HCT116 (cell line): Measurements from ENCODE around the gene RPIA. TPM values are rescaled to one million over a fixed set of nuclear protein-coding genes. Genes with fewer than 3 reads are reported as not detected.

Experiments
- ATAC-seq: fragments of 200-7000 bp; cut with Tn5 transposase; 2 replicates; pipeline ENCODE4 v1.9.1; 2020; ENCODE audit warnings: mild to moderate bottlenecking, moderate library complexity
- BruUV-seq: library from RNA; stranded (reverse); fragments of 400-500 nt; replicated peaks from 2 replicates; lab custom pipeline; 2021; lab: Mats Ljungman, UMichigan
- CTCF ChIA-PET: fragments of 300-600 bp; sonication (Branson Sonifier 250); formaldehyde crosslinking; loops from one replicate; lab custom pipeline; 2021; ENCODE audit warnings: antibody characterized with exemption; lab: Charles Lee
- POLR2A ChIA-PET: fragments of 300-600, 350-600 bp; sonication (Branson Sonifier 250); formaldehyde crosslinking; loops from one replicate; lab custom pipeline; 2021; ENCODE audit warnings: antibody characterized with exemption; lab: Charles Lee
- RAD21 ChIA-PET, 2 experiments: fragments of 300-600 bp; sonication (Branson Sonifier 250); formaldehyde crosslinking; loops; one replicate each; lab custom pipeline; 2023; ENCODE audit warnings: low total read pairs in 2 of 2; ENCODE audit not compliant: uncharacterized antibody in 2 of 2, unreplicated experiment in 2 of 2, low non-redundant PET in 1 of 2; lab: Charles Lee
- DNase-seq: peaks from one replicate; pipeline ENCODE4 v3.0.0-alpha.2; 2010; ENCODE audit warnings: low read depth, low spot score
- H2AFZ ChIP-seq: fragments of 200-600 bp; shearing (Covaris generic), sonication (generic); 2 replicates; pipeline ENCODE4 v1.6.1; 2017; ENCODE audit warnings: low read depth, mixed run types, mixed read lengths, antibody characterized with exemption, low read length; ENCODE audit not compliant: poor library complexity, severe bottlenecking
- H3K27ac ChIP-seq: 2 replicates; pipeline ENCODE4 v1.5.1; 2012; ENCODE audit warnings: low read depth, low read length
- H3K27me3 ChIP-seq: fragments of 200-600 bp; sonication (generic); 2 replicates; pipeline ENCODE4 v1.6.1; 2016; ENCODE audit warnings: mixed run types, low read length, mixed read lengths; ENCODE audit not compliant: insufficient read depth
- H3K36me3 ChIP-seq, 2 experiments: fragments of 200-500 bp in 1 of 2; fragments of 200-600 bp in 1 of 2; sonication (Bioruptor generic) in 1 of 2; sonication (generic) in 1 of 2; 2 replicates each; pipeline versions ENCODE4 v1.5.1 to v1.6.1; 2014 to 2016; ENCODE audit warnings: low read length in 2 of 2, inconsistent platforms in 1 of 2, mixed read lengths in 1 of 2, mixed run types in 1 of 2; ENCODE audit not compliant: insufficient read depth in 2 of 2, control insufficient read depth in 1 of 2
- H3K4me1 ChIP-seq, 2 experiments: fragments of 200-600 bp in 1 of 2; sonication (generic) in 1 of 2; 2 replicates each; pipeline versions ENCODE4 v1.5.1 to v1.6.1; 2012 to 2017; ENCODE audit warnings: low read length in 2 of 2, inconsistent platforms in 1 of 2, mild to moderate bottlenecking in 1 of 2, mixed read lengths in 1 of 2, mixed run types in 1 of 2, moderate library complexity in 1 of 2; ENCODE audit not compliant: insufficient read depth in 2 of 2, control insufficient read depth in 1 of 2
- H3K4me2 ChIP-seq: fragments of 200-600 bp; sonication (generic); 2 replicates; pipeline ENCODE4 v1.6.1; 2017; ENCODE audit warnings: mixed run types, low read length, mixed read lengths
- H3K4me3 ChIP-seq, 2 experiments: fragments of 200-600 bp in 1 of 2; sonication (generic) in 1 of 2; replicated peaks in 1 of 2; 2 replicates each; pipeline ENCODE4 v1.5.1; 2011 to 2016; ENCODE audit warnings: low read length in 2 of 2, control low read depth in 1 of 2, low read depth in 1 of 2, mild to moderate bottlenecking in 1 of 2, mixed read lengths in 1 of 2, mixed run types in 1 of 2
- H3K79me2 ChIP-seq: fragments of 200-600 bp; sonication (generic); 2 replicates; pipeline ENCODE4 v1.6.1; 2017; ENCODE audit warnings: mild to moderate bottlenecking, mixed run types, low read length, moderate library complexity, mixed read lengths; ENCODE audit not compliant: insufficient read depth
- H3K9ac ChIP-seq: fragments of 200-600 bp; sonication (generic); 2 replicates; pipeline ENCODE4 v1.6.1; 2016; ENCODE audit warnings: low read length, mixed read lengths
- H3K9me2 ChIP-seq: fragments of 200-600 bp; sonication (generic), shearing (Covaris generic); 2 replicates; pipeline ENCODE4 v1.6.1; 2017; ENCODE audit warnings: mixed run types, mild to moderate bottlenecking, moderate library complexity; ENCODE audit not compliant: insufficient read depth
- H3K9me3 ChIP-seq, 2 experiments: fragments of 200-500 bp in 1 of 2; fragments of 200-600 bp in 1 of 2; sonication (Bioruptor generic) in 1 of 2; sonication (generic) in 1 of 2; 2 replicates each; pipeline ENCODE4 v1.6.1; 2014 to 2017; ENCODE audit warnings: low read length in 2 of 2, mixed read lengths in 2 of 2, inconsistent platforms in 1 of 2, low read depth in 1 of 2, mild to moderate bottlenecking in 1 of 2, mixed run types in 1 of 2, moderate library complexity in 1 of 2; ENCODE audit not compliant: control insufficient read depth in 1 of 2, insufficient read depth in 1 of 2
- H4K20me1 ChIP-seq: fragments of 200-600 bp; sonication (generic), shearing (Covaris generic); 2 replicates; pipeline ENCODE4 v1.6.1; 2017; ENCODE audit warnings: mixed run types, mild to moderate bottlenecking, moderate library complexity; ENCODE audit not compliant: insufficient read depth
- CBX3 ChIP-seq: IDR thresholded peaks from 2 replicates; pipeline ENCODE4 v1.6.1; 2012; ENCODE audit warnings: low read depth
- CEBPB ChIP-seq: IDR thresholded peaks from 2 replicates; pipeline ENCODE4 v1.6.1; 2012; ENCODE audit warnings: low read depth
- EZH2 ChIP-seq: fragments of 200-600 bp; sonication (generic); IDR thresholded peaks from 2 replicates; pipeline ENCODE4 v1.6.1; 2017; ENCODE audit warnings: antibody characterized with exemption, mixed run types
- EZH2phosphoT487 ChIP-seq: fragments of 200-600 bp; IDR thresholded peaks from 2 replicates; pipeline ENCODE4 v1.6.1; 2018; ENCODE audit warnings: antibody characterized with exemption, borderline replicate concordance
- POLR2A ChIP-seq: IDR thresholded peaks from 2 replicates; pipeline ENCODE4 v1.7.0; 2011; ENCODE audit warnings: borderline replicate concordance; ENCODE audit not compliant: insufficient read depth, insufficient read length; ENCODE audit errors: extremely low read depth
- RAD21 ChIP-seq: IDR thresholded peaks from 2 replicates; pipeline ENCODE4 v1.6.1; 2012; ENCODE audit warnings: low read depth, mild to moderate bottlenecking
- SIN3A ChIP-seq: IDR thresholded peaks from 2 replicates; pipeline ENCODE4 v1.6.1; 2012; ENCODE audit warnings: low read depth
- SP1 ChIP-seq: IDR thresholded peaks from 2 replicates; pipeline ENCODE4 v1.6.1; 2012; ENCODE audit warnings: low read depth
- SRF ChIP-seq: IDR thresholded peaks from 2 replicates; pipeline ENCODE4 v1.6.1; 2012; ENCODE audit warnings: low read depth
- ZFX ChIP-seq: fragments of 450-650 bp; IDR thresholded peaks from 2 replicates; pipeline ENCODE4 v1.6.1; 2017
- intact Hi-C: fragments of 100-400 bp; cut with micrococcal nuclease; formaldehyde crosslinking; loops from 2 replicates; pipeline ENCODE4 v1.10.0; 2022
- total RNA-seq: library from RNA; stranded (reverse); gene quantifications from one replicate; pipeline ENCODE4 v1.2.1, GENCODE V29; 2021; ENCODE audit not compliant: unreplicated experiment
- TF ChIP-seq, protein P1 (sequence below): IDR thresholded peaks from 2 replicates; pipeline ENCODE4 v1.6.1; 2011; ENCODE audit warnings: mild to moderate bottlenecking, low read length, moderate library complexity; ENCODE audit not compliant: insufficient replicate concordance; ENCODE audit errors: extremely low read depth
- TF ChIP-seq, protein P2 (sequence below): IDR thresholded peaks from 2 replicates; pipeline ENCODE4 v1.6.1; 2012; ENCODE audit warnings: low read depth

RPIA gene
- total RNA-seq, 1 experiment from 2014 or later = 43.3 TPM

DNA sequence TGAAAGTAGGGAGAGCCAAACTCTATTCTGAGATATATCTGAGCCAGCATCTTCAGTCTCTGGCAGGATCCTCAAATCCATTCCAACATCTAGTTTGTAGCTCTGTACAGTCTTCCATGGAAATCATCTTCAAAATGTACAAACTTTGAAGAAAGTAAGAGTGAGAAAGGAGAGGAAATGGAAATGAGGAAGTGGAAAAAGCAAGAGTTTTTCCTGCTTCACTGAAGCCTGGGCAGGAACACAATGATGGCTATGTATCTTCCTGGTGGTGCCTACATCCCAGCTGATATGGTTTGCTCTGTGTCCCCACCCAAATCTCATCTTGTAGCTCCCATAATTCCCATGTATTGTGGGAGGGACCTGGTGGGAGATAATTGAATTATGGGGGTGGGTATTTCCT, 4.1 kb upstream of the RPIA start:
- ATAC-seq = no peak
- BruUV-seq = no TSS peak
- H3K36me3 ChIP-seq = no peaks in the 10 kb centered on the region
- RAD21 ChIA-PET = no interaction called here
- no peak overlapping the region for H3K4me3 ChIP-seq
- no peak overlapping the region for H2AFZ ChIP-seq
- H3K4me2 ChIP-seq = no peak overlapping the region
- TF ChIP-seq EZH2 (no peak), POLR2A (no peak), CBX3 (no peak), SIN3A (no peak), ZFX (no peak), CEBPB (no peak), EZH2phosphoT487 (no peak), SP1 (no peak), SRF (no peak), RAD21 (no peak)
- TF ChIP-seq, protein P1, sequence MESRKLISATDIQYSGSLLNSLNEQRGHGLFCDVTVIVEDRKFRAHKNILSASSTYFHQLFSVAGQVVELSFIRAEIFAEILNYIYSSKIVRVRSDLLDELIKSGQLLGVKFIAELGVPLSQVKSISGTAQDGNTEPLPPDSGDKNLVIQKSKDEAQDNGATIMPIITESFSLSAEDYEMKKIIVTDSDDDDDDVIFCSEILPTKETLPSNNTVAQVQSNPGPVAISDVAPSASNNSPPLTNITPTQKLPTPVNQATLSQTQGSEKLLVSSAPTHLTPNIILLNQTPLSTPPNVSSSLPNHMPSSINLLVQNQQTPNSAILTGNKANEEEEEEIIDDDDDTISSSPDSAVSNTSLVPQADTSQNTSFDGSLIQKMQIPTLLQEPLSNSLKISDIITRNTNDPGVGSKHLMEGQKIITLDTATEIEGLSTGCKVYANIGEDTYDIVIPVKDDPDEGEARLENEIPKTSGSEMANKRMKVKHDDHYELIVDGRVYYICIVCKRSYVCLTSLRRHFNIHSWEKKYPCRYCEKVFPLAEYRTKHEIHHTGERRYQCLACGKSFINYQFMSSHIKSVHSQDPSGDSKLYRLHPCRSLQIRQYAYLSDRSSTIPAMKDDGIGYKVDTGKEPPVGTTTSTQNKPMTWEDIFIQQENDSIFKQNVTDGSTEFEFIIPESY = no peak
- TF ChIP-seq, protein P2, sequence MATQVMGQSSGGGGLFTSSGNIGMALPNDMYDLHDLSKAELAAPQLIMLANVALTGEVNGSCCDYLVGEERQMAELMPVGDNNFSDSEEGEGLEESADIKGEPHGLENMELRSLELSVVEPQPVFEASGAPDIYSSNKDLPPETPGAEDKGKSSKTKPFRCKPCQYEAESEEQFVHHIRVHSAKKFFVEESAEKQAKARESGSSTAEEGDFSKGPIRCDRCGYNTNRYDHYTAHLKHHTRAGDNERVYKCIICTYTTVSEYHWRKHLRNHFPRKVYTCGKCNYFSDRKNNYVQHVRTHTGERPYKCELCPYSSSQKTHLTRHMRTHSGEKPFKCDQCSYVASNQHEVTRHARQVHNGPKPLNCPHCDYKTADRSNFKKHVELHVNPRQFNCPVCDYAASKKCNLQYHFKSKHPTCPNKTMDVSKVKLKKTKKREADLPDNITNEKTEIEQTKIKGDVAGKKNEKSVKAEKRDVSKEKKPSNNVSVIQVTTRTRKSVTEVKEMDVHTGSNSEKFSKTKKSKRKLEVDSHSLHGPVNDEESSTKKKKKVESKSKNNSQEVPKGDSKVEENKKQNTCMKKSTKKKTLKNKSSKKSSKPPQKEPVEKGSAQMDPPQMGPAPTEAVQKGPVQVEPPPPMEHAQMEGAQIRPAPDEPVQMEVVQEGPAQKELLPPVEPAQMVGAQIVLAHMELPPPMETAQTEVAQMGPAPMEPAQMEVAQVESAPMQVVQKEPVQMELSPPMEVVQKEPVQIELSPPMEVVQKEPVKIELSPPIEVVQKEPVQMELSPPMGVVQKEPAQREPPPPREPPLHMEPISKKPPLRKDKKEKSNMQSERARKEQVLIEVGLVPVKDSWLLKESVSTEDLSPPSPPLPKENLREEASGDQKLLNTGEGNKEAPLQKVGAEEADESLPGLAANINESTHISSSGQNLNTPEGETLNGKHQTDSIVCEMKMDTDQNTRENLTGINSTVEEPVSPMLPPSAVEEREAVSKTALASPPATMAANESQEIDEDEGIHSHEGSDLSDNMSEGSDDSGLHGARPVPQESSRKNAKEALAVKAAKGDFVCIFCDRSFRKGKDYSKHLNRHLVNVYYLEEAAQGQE = no peak
- DNase-seq = no peak
- H3K4me1 ChIP-seq = peaks cover 6 to 19% of the 10 kb centered on the region in 2 experiments; a peak in 3 of 4 replicates
- intact Hi-C loops = no loop called here
- H3K27ac ChIP-seq = no peak overlapping the region
- no peaks in the 10 kb centered on the region for H3K9me2 ChIP-seq
- CTCF ChIA-PET = no interaction called here
- H3K9me3 ChIP-seq = peaks cover 11 to 16% of the 10 kb centered on the region in 2 experiments; a peak in 1 of 4 replicates
- H4K20me1 ChIP-seq = no peaks in the 10 kb centered on the region
- POLR2A ChIA-PET = no interaction called here
- H3K79me2 ChIP-seq = peaks cover 15% of the 10 kb centered on the region
- H3K27me3 ChIP-seq = no peaks in the 10 kb centered on the region
- no peak overlapping the region for H3K9ac ChIP-seq
